ENCODE results near the gene LRG1.
A peak's percentile ranks its signal among the peaks of the same experiment; 100 is the strongest.

LRG1 gene

DNA sequence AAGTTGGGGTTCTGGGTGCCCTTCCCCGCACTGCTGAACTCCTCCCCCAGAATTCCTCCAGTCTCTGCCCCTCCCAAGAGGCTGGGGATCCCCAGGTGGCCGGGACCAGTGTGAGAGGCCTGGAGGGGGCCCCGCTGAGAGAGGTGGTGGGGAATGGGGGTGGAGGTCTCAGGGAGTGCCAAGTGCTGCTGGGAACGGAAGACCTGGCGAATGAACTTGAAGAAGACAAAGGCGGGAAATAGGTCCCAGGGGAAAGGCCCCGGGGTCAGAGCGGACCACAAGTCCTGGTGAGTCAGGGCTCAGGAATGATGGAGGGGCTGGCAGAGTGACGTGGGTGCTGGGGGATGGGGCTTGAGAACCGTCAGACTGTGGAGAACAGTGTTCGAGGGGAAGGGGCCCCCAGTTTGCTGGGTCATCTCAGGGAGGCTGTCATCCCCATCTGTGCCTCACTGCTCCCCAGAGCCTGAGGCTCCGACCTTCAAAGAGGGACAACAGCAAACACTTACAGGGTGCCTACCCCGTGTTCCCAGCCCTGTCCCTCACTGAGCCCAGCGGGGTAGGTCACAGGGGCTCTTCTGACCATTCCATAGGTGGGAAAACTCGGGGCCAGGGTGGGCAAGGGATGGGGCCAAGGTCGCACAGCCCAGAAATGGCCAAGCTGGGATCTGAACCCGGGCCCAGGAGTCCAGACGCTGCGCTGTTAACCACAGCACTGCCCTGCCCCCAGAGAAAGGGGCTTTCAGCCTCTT is 35.6 kb upstream of the LRG1 start:
- Histone ChIP-seq H3K4me1 (ENCODE audit: control insufficient read depth, insufficient read depth, low read length) (peaks cover 4% of the 10 kb centered on the region), H3K36me3 (ENCODE audit: control insufficient read depth in 2 of 2, insufficient read depth in 1 of 2, low read length in 2 of 2) (no peaks in the 10 kb centered on the region), H3K4me3 (ENCODE audit: low read depth, low read length) (no peak overlapping the region), H3K27ac (ENCODE audit: extremely low read depth, low read depth, low read length) (no peak overlapping the region), H3K9me3 (ENCODE audit: control insufficient read depth, insufficient read depth, low read depth, low read length) (no peaks in the 10 kb centered on the region)
- CTCF ChIA-PET, result interaction anchor here (0.9 to 3.7 kb wide), 15 partner anchors 8 to 227 kb away, joined by 3 to 46 read pairs (median 9); no protein-coding TSS in a partner anchor
- POLR2A ChIA-PET, result interaction anchor here (0.7 to 1.5 kb wide), 3 partner anchors 9 to 296 kb away, joined by 3 to 10 read pairs (median 4); no protein-coding TSS in a partner anchor
- peak; percentile 89 for TF ChIP-seq ZNF366 (tag by site-specific recombination; conservative IDR thresholded peaks at IDR 0.05)
- no peak for TF ChIP-seq ZNF23 (tag by site-specific recombination; IDR thresholded peaks at IDR 0.05; ENCODE audit: borderline replicate concordance)
- TF ChIP-seq, protein P1, sequence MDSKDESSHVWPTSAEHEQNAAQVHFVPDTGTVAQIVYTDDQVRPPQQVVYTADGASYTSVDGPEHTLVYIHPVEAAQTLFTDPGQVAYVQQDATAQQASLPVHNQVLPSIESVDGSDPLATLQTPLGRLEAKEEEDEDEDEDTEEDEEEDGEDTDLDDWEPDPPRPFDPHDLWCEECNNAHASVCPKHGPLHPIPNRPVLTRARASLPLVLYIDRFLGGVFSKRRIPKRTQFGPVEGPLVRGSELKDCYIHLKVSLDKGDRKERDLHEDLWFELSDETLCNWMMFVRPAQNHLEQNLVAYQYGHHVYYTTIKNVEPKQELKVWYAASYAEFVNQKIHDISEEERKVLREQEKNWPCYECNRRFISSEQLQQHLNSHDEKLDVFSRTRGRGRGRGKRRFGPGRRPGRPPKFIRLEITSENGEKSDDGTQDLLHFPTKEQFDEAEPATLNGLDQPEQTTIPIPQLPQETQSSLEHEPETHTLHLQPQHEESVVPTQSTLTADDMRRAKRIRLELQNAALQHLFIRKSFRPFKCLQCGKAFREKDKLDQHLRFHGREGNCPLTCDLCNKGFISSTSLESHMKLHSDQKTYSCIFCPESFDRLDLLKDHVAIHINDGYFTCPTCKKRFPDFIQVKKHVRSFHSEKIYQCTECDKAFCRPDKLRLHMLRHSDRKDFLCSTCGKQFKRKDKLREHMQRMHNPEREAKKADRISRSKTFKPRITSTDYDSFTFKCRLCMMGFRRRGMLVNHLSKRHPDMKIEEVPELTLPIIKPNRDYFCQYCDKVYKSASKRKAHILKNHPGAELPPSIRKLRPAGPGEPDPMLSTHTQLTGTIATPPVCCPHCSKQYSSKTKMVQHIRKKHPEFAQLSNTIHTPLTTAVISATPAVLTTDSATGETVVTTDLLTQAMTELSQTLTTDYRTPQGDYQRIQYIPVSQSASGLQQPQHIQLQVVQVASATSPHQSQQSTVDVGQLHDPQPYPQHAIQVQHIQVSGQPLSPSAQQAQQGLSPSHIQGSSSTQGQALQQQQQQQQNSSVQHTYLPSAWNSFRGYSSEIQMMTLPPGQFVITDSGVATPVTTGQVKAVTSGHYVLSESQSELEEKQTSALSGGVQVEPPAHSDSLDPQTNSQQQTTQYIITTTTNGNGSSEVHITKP (tag by site-specific recombination; IDR thresholded peaks at IDR 0.05), result peak; percentile 79
- TF ChIP-seq HOXD13 (CRISPR knock-in tag; IDR thresholded peaks at IDR 0.05; ENCODE audit: borderline replicate concordance), result no peak
- TF ChIP-seq ZNF837 (tag by site-specific recombination; IDR thresholded peaks at IDR 0.05), result no peak
- TF ChIP-seq ZNF561 (tag by site-specific recombination; IDR thresholded peaks at IDR 0.05; ENCODE audit: borderline replicate concordance), result no peak
- TF ChIP-seq ZNF707 (tag by site-specific recombination; IDR thresholded peaks at IDR 0.05), result no peak
- no peak for TF ChIP-seq ZNF112 (tag by site-specific recombination; IDR thresholded peaks at IDR 0.05)
- no peak for TF ChIP-seq ZSCAN30 (tag by site-specific recombination; IDR thresholded peaks at IDR 0.05)
- TF ChIP-seq ZNF785 (tag by site-specific recombination; IDR thresholded peaks at IDR 0.05), result peak; percentile 54; the same call in 1 of the 2 replicates
- peak; percentile 49; the same call in 1 of the 2 replicates for TF ChIP-seq ZNF146 (tag by site-specific recombination; IDR thresholded peaks at IDR 0.05)
- no peak for TF ChIP-seq ZBTB17 (tag by site-specific recombination; IDR thresholded peaks at IDR 0.05)
- no peak for TF ChIP-seq RBAK (tag by site-specific recombination; IDR thresholded peaks at IDR 0.05)
- no peak for TF ChIP-seq ZNF214 (tag by site-specific recombination; IDR thresholded peaks at IDR 0.05; ENCODE audit: borderline replicate concordance)
- TF ChIP-seq ZNF560 (tag by site-specific recombination; IDR thresholded peaks at IDR 0.05; ENCODE audit: borderline replicate concordance), result no peak
- TF ChIP-seq ZNF521 (tag by site-specific recombination; IDR thresholded peaks at IDR 0.05), result no peak
- no peak for TF ChIP-seq ZNF221 (tag by site-specific recombination; IDR thresholded peaks at IDR 0.05; ENCODE audit: borderline replicate concordance)
- TF ChIP-seq, protein P2, sequence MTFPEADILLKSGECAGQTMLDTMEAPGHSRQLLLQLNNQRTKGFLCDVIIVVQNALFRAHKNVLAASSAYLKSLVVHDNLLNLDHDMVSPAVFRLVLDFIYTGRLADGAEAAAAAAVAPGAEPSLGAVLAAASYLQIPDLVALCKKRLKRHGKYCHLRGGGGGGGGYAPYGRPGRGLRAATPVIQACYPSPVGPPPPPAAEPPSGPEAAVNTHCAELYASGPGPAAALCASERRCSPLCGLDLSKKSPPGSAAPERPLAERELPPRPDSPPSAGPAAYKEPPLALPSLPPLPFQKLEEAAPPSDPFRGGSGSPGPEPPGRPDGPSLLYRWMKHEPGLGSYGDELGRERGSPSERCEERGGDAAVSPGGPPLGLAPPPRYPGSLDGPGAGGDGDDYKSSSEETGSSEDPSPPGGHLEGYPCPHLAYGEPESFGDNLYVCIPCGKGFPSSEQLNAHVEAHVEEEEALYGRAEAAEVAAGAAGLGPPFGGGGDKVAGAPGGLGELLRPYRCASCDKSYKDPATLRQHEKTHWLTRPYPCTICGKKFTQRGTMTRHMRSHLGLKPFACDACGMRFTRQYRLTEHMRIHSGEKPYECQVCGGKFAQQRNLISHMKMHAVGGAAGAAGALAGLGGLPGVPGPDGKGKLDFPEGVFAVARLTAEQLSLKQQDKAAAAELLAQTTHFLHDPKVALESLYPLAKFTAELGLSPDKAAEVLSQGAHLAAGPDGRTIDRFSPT (tag by site-specific recombination; IDR thresholded peaks at IDR 0.05), result peak; percentile 99
- TF ChIP-seq, protein P3, sequence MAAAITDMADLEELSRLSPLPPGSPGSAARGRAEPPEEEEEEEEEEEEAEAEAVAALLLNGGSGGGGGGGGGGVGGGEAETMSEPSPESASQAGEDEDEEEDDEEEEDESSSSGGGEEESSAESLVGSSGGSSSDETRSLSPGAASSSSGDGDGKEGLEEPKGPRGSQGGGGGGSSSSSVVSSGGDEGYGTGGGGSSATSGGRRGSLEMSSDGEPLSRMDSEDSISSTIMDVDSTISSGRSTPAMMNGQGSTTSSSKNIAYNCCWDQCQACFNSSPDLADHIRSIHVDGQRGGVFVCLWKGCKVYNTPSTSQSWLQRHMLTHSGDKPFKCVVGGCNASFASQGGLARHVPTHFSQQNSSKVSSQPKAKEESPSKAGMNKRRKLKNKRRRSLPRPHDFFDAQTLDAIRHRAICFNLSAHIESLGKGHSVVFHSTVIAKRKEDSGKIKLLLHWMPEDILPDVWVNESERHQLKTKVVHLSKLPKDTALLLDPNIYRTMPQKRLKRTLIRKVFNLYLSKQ (tag by site-specific recombination; IDR thresholded peaks at IDR 0.05; ENCODE audit: borderline replicate concordance), result no peak
- no peak for TF ChIP-seq ZNF2 (tag by site-specific recombination; IDR thresholded peaks at IDR 0.05)
- no peak for TF ChIP-seq ZNF404 (tag by site-specific recombination; IDR thresholded peaks at IDR 0.05)
- TF ChIP-seq ZFHX2 (tag by site-specific recombination; conservative IDR thresholded peaks at IDR 0.05), result peak; percentile 64
- TF ChIP-seq HOXC10 (CRISPR knock-in tag; IDR thresholded peaks at IDR 0.05), result no peak
- TF ChIP-seq GLI2 (tag by site-specific recombination; IDR thresholded peaks at IDR 0.05; ENCODE audit: borderline replicate concordance, low read depth), result no peak; the same call in 1 of the 2 replicates
- no peak for TF ChIP-seq ZNF677 (tag by site-specific recombination; IDR thresholded peaks at IDR 0.05)
- TF ChIP-seq PRDM1 (tag by site-specific recombination; IDR thresholded peaks at IDR 0.05), result peak; percentile 45
- no peak for TF ChIP-seq MYNN (tag by site-specific recombination; IDR thresholded peaks at IDR 0.05; ENCODE audit: borderline replicate concordance)
- peak; percentile 95 for TF ChIP-seq ZBTB21 (tag by site-specific recombination; IDR thresholded peaks at IDR 0.05)
- no peak for TF ChIP-seq YY2 (tag by site-specific recombination; IDR thresholded peaks at IDR 0.05)
- TF ChIP-seq SP2 (tag by site-specific recombination; IDR thresholded peaks at IDR 0.05), result peak; percentile 64
- TF ChIP-seq BCL11A (tag by site-specific recombination; IDR thresholded peaks at IDR 0.05; ENCODE audit: low read depth), result peak; percentile 99
- TF ChIP-seq OVOL3 (tag by site-specific recombination; IDR thresholded peaks at IDR 0.05), result no peak
- no peak for TF ChIP-seq ZNF19 (tag by site-specific recombination; IDR thresholded peaks at IDR 0.05; ENCODE audit: low read depth)
